Esophagus squamous epithelium (tissue), 5 donors: ENCODE data around the gene RASEF. TPM values are rescaled to one million over a fixed set of nuclear protein-coding genes. Genes with fewer than 3 reads are reported as not detected.

ENCODE experiments used
- DNase-seq: peaks from one replicate; lab custom pipeline; 2025; lab: John Stamatoyannopoulos, UW
- H3K27ac ChIP-seq, 4 donors: fragments of 200-600 bp; sonication (generic); one replicate each; pipeline ENCODE4 v1.5.1; 2016 to 2019; ENCODE audit warnings: mild to moderate bottlenecking in 1 of 4
- H3K27me3 ChIP-seq, 4 donors: fragments of 200-600 bp; sonication (generic); 1 replicate in 3 of 4; 2 replicates in 1 of 4; pipeline versions ENCODE4 v1.5.1 to v1.6.0; 2017 to 2021; ENCODE audit warnings: antibody characterized with exemption in 1 of 4
- H3K36me3 ChIP-seq, 3 donors: fragments of 200-600 bp; sonication (generic); one replicate each; pipeline ENCODE4 v1.5.1; 2016 to 2019
- H3K4me1 ChIP-seq, 3 donors: fragments of 200-600 bp; sonication (generic); one replicate each; pipeline ENCODE4 v1.5.1; 2017 to 2019
- H3K4me3 ChIP-seq, 4 donors: fragments of 200-600 bp; sonication (generic); 1 replicate in 3 of 4; 2 replicates in 1 of 4; pipeline ENCODE4 v1.5.1; 2016 to 2019; ENCODE audit warnings: mild to moderate bottlenecking in 2 of 4, moderate library complexity in 1 of 4
- H3K9me3 ChIP-seq, 3 donors: fragments of 200-600 bp; sonication (generic); one replicate each; pipeline ENCODE4 v1.5.1; 2016 to 2019
- CTCF ChIP-seq, 6 experiments: fragments of 450-650 bp in 4 of 6; fragments of 200-600 bp in 2 of 6; sonication (generic) in 2 of 6; IDR thresholded peaks; one replicate each; pipeline ENCODE4 v1.5.1; 2016 to 2019; ENCODE audit warnings: antibody characterized with exemption in 6 of 6, mild to moderate bottlenecking in 4 of 6, moderate library complexity in 4 of 6
- POLR2A ChIP-seq, 4 donors: fragments of 450-650 bp; IDR thresholded peaks; one replicate each; pipeline ENCODE4 v1.6.1; 2017; ENCODE audit warnings: antibody characterized with exemption in 4 of 4, mild to moderate bottlenecking in 4 of 4, moderate library complexity in 3 of 4
- WGBS, 2 donors: methylation state at CpG; one replicate each; pipeline ENCODE4 v1.1.5; 2018; 5-methylcytosine and 5-hydroxymethylcytosine counted together
- intact Hi-C: fragments of 100-400 bp; cut with DNase I; formaldehyde crosslinking; loops from one replicate; pipeline ENCODE4 v1.15.0; 2022
- total RNA-seq, 4 donors: library from RNA; depleted of rRNA; stranded (reverse); fragments of >200 nt; gene quantifications; one replicate each; pipeline ENCODE4 v1.1.0, GENCODE V29; 2016
- donor health status: DM: yes; HTN: yes; CAD: no.

Gene RASEF
- total RNA-seq, 4 donors from 2014 or later: 9.1 to 17.4 (median 13.5) TPM

GRCh38 chr9:83056911-83057310, 6.0 kb downstream of the RASEF start:
- Histone ChIP-seq H3K4me1 (peaks cover 0 to 27% (median 0%) of the 10 kb centered on the region in 3 donors), H3K27me3 (peaks cover 0 to 12% (median 0%) of the 10 kb centered on the region in 4 donors), H3K27ac (no peak overlapping the region), H3K36me3 (no peaks in the 10 kb centered on the region), H3K9me3 (no peaks in the 10 kb centered on the region), H3K4me3 (no peak overlapping the region)
- no peak for DNase-seq
- WGBS, 2 donors: 82 to 100% methylated on average over 1 of the region's 1 CpG
- no peak for TF ChIP-seq CTCF (IDR thresholded peaks at IDR 0.05)
- TF ChIP-seq POLR2A (IDR thresholded peaks at IDR 0.05): no peak
- intact Hi-C loops: no loop called here

GRCh38 chr9:83056174-83056573, 6.8 kb downstream of the RASEF start:
- DNase-seq: no peak
- no peaks in the 10 kb centered on the region for H3K9me3 ChIP-seq
- intact Hi-C loops: no loop called here
- peaks cover 0 to 19% (median 0%) of the 10 kb centered on the region in 3 donors for H3K4me1 ChIP-seq
- no peak for TF ChIP-seq CTCF (IDR thresholded peaks at IDR 0.05)
- TF ChIP-seq POLR2A (IDR thresholded peaks at IDR 0.05): no peak
- no peak overlapping the region for H3K27ac ChIP-seq
- H3K36me3 ChIP-seq: no peaks in the 10 kb centered on the region
- H3K4me3 ChIP-seq: no peak overlapping the region
- WGBS, 2 donors: 61 to 68% methylated on average over 2 of the region's 2 CpGs
- H3K27me3 ChIP-seq: peaks cover 0 to 4% (median 0%) of the 10 kb centered on the region in 4 donors

GRCh38 chr9:83047839-83048775, 14.8 kb downstream of the RASEF start:
- Histone ChIP-seq H3K27me3 (no peaks in the 10 kb centered on the region), H3K27ac (no peak overlapping the region), H3K36me3 (no peaks in the 10 kb centered on the region), H3K4me1 (no peaks in the 10 kb centered on the region), H3K4me3 (no peak overlapping the region), H3K9me3 (no peaks in the 10 kb centered on the region)
- intact Hi-C loops: no loop called here
- WGBS, 2 donors: 50 to 56% methylated on average over 11 of the region's 11 CpGs
- TF ChIP-seq CTCF (IDR thresholded peaks at IDR 0.05) (no peak), POLR2A (IDR thresholded peaks at IDR 0.05) (no peak)
- DNase-seq: no peak

GRCh38 chr9:83043597-83043996, 19.3 kb downstream of the RASEF start:
- intact Hi-C loops: no loop called here
- no peaks in the 10 kb centered on the region for H3K27me3 ChIP-seq
- no peak overlapping the region for H3K27ac ChIP-seq
- no peaks in the 10 kb centered on the region for H3K4me1 ChIP-seq
- TF ChIP-seq CTCF (IDR thresholded peaks at IDR 0.05): no peak
- no peak for TF ChIP-seq POLR2A (IDR thresholded peaks at IDR 0.05)
- no peak for DNase-seq
- no peak overlapping the region for H3K4me3 ChIP-seq
- H3K9me3 ChIP-seq: no peaks in the 10 kb centered on the region
- H3K36me3 ChIP-seq: no peaks in the 10 kb centered on the region
- WGBS, 2 donors: 70 to 72% methylated on average over 7 of the region's 7 CpGs

- intact Hi-C loops: no loop called here
- no peak overlapping the region for H3K27ac ChIP-seq
- no peak overlapping the region for H3K4me3 ChIP-seq
- H3K9me3 ChIP-seq: no peaks in the 10 kb centered on the region
- H3K4me1 ChIP-seq: no peaks in the 10 kb centered on the region
- WGBS, 2 donors: 31 to 57% methylated on average over 1 of the region's 1 CpG
- no peaks in the 10 kb centered on the region for H3K36me3 ChIP-seq
- TF ChIP-seq CTCF (IDR thresholded peaks at IDR 0.05): no peak
- TF ChIP-seq POLR2A (IDR thresholded peaks at IDR 0.05): no peak
- no peaks in the 10 kb centered on the region for H3K27me3 ChIP-seq
- DNase-seq: no peak
Observed at GRCh38 chr9:83041771-83042170, 21.2 kb downstream of the RASEF start.
